Neural cell (in vitro differentiated cells): Measurements from ENCODE around the gene EXOC2. TPM values are rescaled to one million over a fixed set of nuclear protein-coding genes. Genes with fewer than 3 reads are reported as not detected.
A peak's percentile ranks its signal among the peaks of the same experiment; 100 is the strongest.

ENCODE experiments used
- H2AFZ ChIP-seq: fragments of 200-600, 300-800 bp; sonication (generic), shearing (Covaris generic); 2 replicates; pipeline ENCODE4 v1.6.0; 2014; ENCODE audit warnings: low read depth, mild to moderate bottlenecking, antibody characterized with exemption, low read length, moderate library complexity
- H3F3A ChIP-seq: fragments of 200-600 bp; shearing (Covaris generic); 2 replicates; pipeline ENCODE4 v1.6.1; 2016; ENCODE audit warnings: mild to moderate bottlenecking, moderate library complexity, mixed read lengths, antibody characterized with exemption, low read length; ENCODE audit not compliant: insufficient read depth, poor library complexity, severe bottlenecking
- H3K27ac ChIP-seq: fragments of 200-600, 300-800 bp; sonication (generic), shearing (Covaris generic); 2 replicates; pipeline ENCODE4 v1.5.1; 2014; ENCODE audit warnings: mild to moderate bottlenecking, low read length, moderate library complexity
- H3K27me3 ChIP-seq: fragments of 300-800, 200-600 bp; sonication (generic), shearing (Covaris generic); 2 replicates; pipeline ENCODE4 v1.6.0; 2014; ENCODE audit warnings: mild to moderate bottlenecking, low read depth, low read length, moderate library complexity; ENCODE audit not compliant: insufficient read depth
- H3K36me3 ChIP-seq: fragments of 300-800, 200-600 bp; sonication (generic), shearing (Covaris generic); 2 replicates; pipeline ENCODE4 v1.5.1; 2014; ENCODE audit warnings: mild to moderate bottlenecking, antibody characterized with exemption, low read length, moderate library complexity; ENCODE audit not compliant: insufficient read depth
- H3K4me2 ChIP-seq: fragments of 300-800, 200-600 bp; sonication (generic), shearing (Covaris generic); 2 replicates; pipeline ENCODE4 v1.6.0; 2014; ENCODE audit warnings: mild to moderate bottlenecking, low read length
- H3K4me3 ChIP-seq: fragments of 300-800, 200-600 bp; sonication (generic), shearing (Covaris generic); 2 replicates; pipeline ENCODE4 v1.5.1; 2014; ENCODE audit warnings: mild to moderate bottlenecking, low read length, moderate library complexity
- H3K79me2 ChIP-seq: fragments of 200-600 bp; shearing (Covaris generic); replicated peaks from 2 replicates; pipeline ENCODE4 v1.6.0; 2014; ENCODE audit warnings: mild to moderate bottlenecking, low read length, moderate library complexity; ENCODE audit not compliant: insufficient read depth
- H3K9ac ChIP-seq: fragments of 300-800, 200-600 bp; sonication (generic), shearing (Covaris generic); 2 replicates; pipeline ENCODE4 v1.6.1; 2016; ENCODE audit warnings: mild to moderate bottlenecking, low read length, mixed read lengths
- H3K9me2 ChIP-seq: fragments of 200-600 bp; shearing (Covaris generic); 2 replicates; pipeline ENCODE4 v1.6.1; 2016; ENCODE audit warnings: mild to moderate bottlenecking, low read length, mixed read lengths; ENCODE audit not compliant: insufficient read depth
- H3K9me3 ChIP-seq: fragments of 200-600, 300-800 bp; sonication (generic), shearing (Covaris generic); 2 replicates; pipeline ENCODE4 v1.6.1; 2016; ENCODE audit warnings: mild to moderate bottlenecking, mixed run types, low read length, moderate library complexity, mixed read lengths
- H4K20me1 ChIP-seq: fragments of 200-600 bp; shearing (Covaris generic); 2 replicates; pipeline ENCODE4 v1.6.1; 2016; ENCODE audit warnings: mild to moderate bottlenecking, mixed run types; ENCODE audit not compliant: insufficient read depth
- EP300 ChIP-seq: fragments of 450-650 bp; conservative IDR thresholded peaks from 2 replicates; pipeline ENCODE4 v1.6.1; 2014; ENCODE audit warnings: antibody characterized with exemption, mild to moderate bottlenecking, moderate library complexity; ENCODE audit not compliant: poor library complexity, severe bottlenecking
- EZH2 ChIP-seq: fragments of 200-600, 300-800 bp; shearing (Covaris generic), sonication (generic); IDR thresholded peaks from 2 replicates; pipeline ENCODE4 v1.6.1; 2014; ENCODE audit warnings: antibody characterized with exemption, low read length, borderline replicate concordance, mild to moderate bottlenecking; ENCODE audit not compliant: insufficient read depth, poor library complexity, severe bottlenecking
- MXI1 ChIP-seq: fragments of 450-650 bp; conservative IDR thresholded peaks from 2 replicates; pipeline ENCODE4 v1.6.1; 2014; ENCODE audit warnings: antibody characterized with exemption, mild to moderate bottlenecking; ENCODE audit not compliant: poor library complexity, severe bottlenecking
- POLR2AphosphoS5 ChIP-seq: IDR thresholded peaks from 2 replicates; pipeline ENCODE4 v1.6.1; 2012
- RAD21 ChIP-seq: fragments of 450-650 bp; conservative IDR thresholded peaks from 2 replicates; pipeline ENCODE4 v1.6.1; 2014; ENCODE audit warnings: antibody characterized with exemption, mild to moderate bottlenecking, moderate library complexity
- REST ChIP-seq: IDR thresholded peaks from 2 replicates; pipeline ENCODE4 v1.6.1; 2012; ENCODE audit warnings: borderline replicate concordance
- SMC3 ChIP-seq: fragments of 450-650 bp; conservative IDR thresholded peaks from 2 replicates; pipeline ENCODE4 v1.6.1; 2014; ENCODE audit warnings: antibody characterized with exemption, mild to moderate bottlenecking, moderate library complexity; ENCODE audit not compliant: poor library complexity
- TAF1 ChIP-seq: IDR thresholded peaks from 2 replicates; pipeline ENCODE4 v1.6.1; 2012; ENCODE audit warnings: low read depth
- polyA plus RNA-seq: library from polyadenylated mRNA; depleted of rRNA; stranded (reverse); fragments of >200 nt; gene quantifications from 2 replicates; pipeline ENCODE4 v1.2.3, GENCODE V29; 2014
- TF ChIP-seq, protein P1 (sequence below): fragments of 450-650 bp; IDR thresholded peaks from 2 replicates; pipeline ENCODE4 v1.5.1; 2014; ENCODE audit warnings: antibody characterized with exemption, mild to moderate bottlenecking, moderate library complexity; ENCODE audit not compliant: poor library complexity, severe bottlenecking

The EXOC2 gene
- polyA plus RNA-seq, 1 donor from 2014 or later, result 38.6 TPM

- H3K9me3 ChIP-seq, result no peaks in the 10 kb centered on the region
- H3K4me2 ChIP-seq, result no peak overlapping the region
- H3K9me2 ChIP-seq, result no peaks in the 10 kb centered on the region
- no peaks in the 10 kb centered on the region for H4K20me1 ChIP-seq
- no peak overlapping the region for H3K27ac ChIP-seq
- H3K79me2 ChIP-seq, result no peaks in the 10 kb centered on the region
- TF ChIP-seq REST (no peak), TAF1 (no peak), EZH2 (no peak), EP300 (no peak), POLR2AphosphoS5 (no peak), MXI1 (peak; percentile 14)
- no peak overlapping the region for H3K9ac ChIP-seq
- peaks cover 29% of the 10 kb centered on the region for H3K27me3 ChIP-seq
- no peaks in the 10 kb centered on the region for H3F3A ChIP-seq
- H3K36me3 ChIP-seq, result no peaks in the 10 kb centered on the region
- no peak overlapping the region for H2AFZ ChIP-seq
- peak overlapping the region; percentile 61 for H3K4me3 ChIP-seq
Observed at GRCh38 chr6:710601-711571, 17.9 kb upstream of the EXOC2 start.

- no peaks in the 10 kb centered on the region for H3K79me2 ChIP-seq
- H3F3A ChIP-seq, result no peaks in the 10 kb centered on the region
- H2AFZ ChIP-seq, result no peak overlapping the region
- no peak for TF ChIP-seq EZH2
- TF ChIP-seq MXI1, result no peak
- TF ChIP-seq REST, result no peak
- TF ChIP-seq POLR2AphosphoS5, result no peak
- no peak for TF ChIP-seq EP300
- TF ChIP-seq, protein P1, sequence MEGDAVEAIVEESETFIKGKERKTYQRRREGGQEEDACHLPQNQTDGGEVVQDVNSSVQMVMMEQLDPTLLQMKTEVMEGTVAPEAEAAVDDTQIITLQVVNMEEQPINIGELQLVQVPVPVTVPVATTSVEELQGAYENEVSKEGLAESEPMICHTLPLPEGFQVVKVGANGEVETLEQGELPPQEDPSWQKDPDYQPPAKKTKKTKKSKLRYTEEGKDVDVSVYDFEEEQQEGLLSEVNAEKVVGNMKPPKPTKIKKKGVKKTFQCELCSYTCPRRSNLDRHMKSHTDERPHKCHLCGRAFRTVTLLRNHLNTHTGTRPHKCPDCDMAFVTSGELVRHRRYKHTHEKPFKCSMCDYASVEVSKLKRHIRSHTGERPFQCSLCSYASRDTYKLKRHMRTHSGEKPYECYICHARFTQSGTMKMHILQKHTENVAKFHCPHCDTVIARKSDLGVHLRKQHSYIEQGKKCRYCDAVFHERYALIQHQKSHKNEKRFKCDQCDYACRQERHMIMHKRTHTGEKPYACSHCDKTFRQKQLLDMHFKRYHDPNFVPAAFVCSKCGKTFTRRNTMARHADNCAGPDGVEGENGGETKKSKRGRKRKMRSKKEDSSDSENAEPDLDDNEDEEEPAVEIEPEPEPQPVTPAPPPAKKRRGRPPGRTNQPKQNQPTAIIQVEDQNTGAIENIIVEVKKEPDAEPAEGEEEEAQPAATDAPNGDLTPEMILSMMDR, result no peak
- no peak for TF ChIP-seq RAD21
- no peak for TF ChIP-seq SMC3
- TF ChIP-seq TAF1, result no peak
- no peak overlapping the region for H3K4me3 ChIP-seq
- H3K36me3 ChIP-seq, result no peaks in the 10 kb centered on the region
- no peak overlapping the region for H3K27ac ChIP-seq
- no peak overlapping the region for H3K9ac ChIP-seq
- no peak overlapping the region for H3K4me2 ChIP-seq
- no peaks in the 10 kb centered on the region for H3K9me2 ChIP-seq
- peaks cover 29% of the 10 kb centered on the region for H3K27me3 ChIP-seq
- no peaks in the 10 kb centered on the region for H3K9me3 ChIP-seq
- H4K20me1 ChIP-seq, result no peaks in the 10 kb centered on the region
Observed at GRCh38 chr6:709471-710056, 16.6 kb upstream of the EXOC2 start.
